Mesothelial cell of epicardium (in vitro differentiated cells): ENCODE data around the gene CYP2C9. TPM values are rescaled to one million over a fixed set of nuclear protein-coding genes. Genes with fewer than 3 reads are reported as not detected.

Experiments used
- DNase-seq, 2 experiments: peaks; one replicate each; pipeline ENCODE4 v3.0.0; 2021; ENCODE audit warnings: low spot score in 2 of 2; ENCODE audit not compliant: unreplicated experiment in 2 of 2
- H3K27ac Mint-ChIP-seq: 2 replicates; pipeline ENCODE4 v1.8.0; 2021; ENCODE audit warnings: mixed read lengths
- H3K27me3 Mint-ChIP-seq: 2 replicates; pipeline ENCODE4 v1.8.0; 2021; ENCODE audit warnings: low read depth, mixed read lengths
- H3K36me3 Mint-ChIP-seq: 2 replicates; pipeline ENCODE4 v1.8.0; 2021; ENCODE audit warnings: mixed read lengths
- H3K4me1 Mint-ChIP-seq: 2 replicates; pipeline ENCODE4 v1.8.0; 2021; ENCODE audit warnings: mixed read lengths
- H3K4me3 Mint-ChIP-seq: 2 replicates; pipeline ENCODE4 v1.8.0; 2021; ENCODE audit warnings: mild to moderate bottlenecking, moderate library complexity, mixed read lengths
- H3K9me3 Mint-ChIP-seq: 2 replicates; pipeline ENCODE4 v1.8.0; 2021; ENCODE audit warnings: mixed read lengths
- total RNA-seq: library from RNA; stranded (reverse); gene quantifications from 3 replicates; pipeline ENCODE4 v1.2.1, GENCODE V29; 2021
- TF ChIP-seq, protein P1 (sequence below): fragments of 200-600 bp; sonication (generic); IDR thresholded peaks from one replicate; pipeline ENCODE4 v1.5.0; 2021; ENCODE audit warnings: antibody characterized with exemption; ENCODE audit not compliant: unreplicated experiment

The CYP2C9 gene
- total RNA-seq, 1 donor from 2014 or later = not detected

DNA sequence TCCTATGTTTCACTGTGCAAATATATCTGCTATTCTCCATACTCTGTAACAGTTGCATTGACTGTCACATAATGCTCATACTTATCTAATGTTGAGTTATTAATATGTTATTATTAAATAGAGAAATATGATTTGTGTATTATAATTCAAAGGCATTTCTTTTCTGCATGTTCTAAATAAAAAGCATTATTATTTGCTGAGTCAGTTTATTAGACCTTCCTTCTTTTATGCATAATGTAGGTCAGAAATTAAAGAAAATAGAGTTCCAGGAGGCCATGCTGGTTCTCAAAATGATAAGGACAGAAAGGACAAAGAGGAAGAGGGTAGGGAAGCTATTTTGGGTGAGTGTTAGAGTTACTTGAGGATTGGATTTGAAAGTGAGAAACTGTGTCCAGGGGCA is 50.7 kb downstream of the CYP2C9 start:
- DNase-seq = no peak
- Mint-ChIP-seq H3K36me3 (peaks cover 2% of the 10 kb centered on the region), H3K27me3 (no peaks in the 10 kb centered on the region), H3K9me3 (peaks cover 36% of the 10 kb centered on the region), H3K4me3 (no peak overlapping the region), H3K4me1 (no peaks in the 10 kb centered on the region), H3K27ac (no peak overlapping the region)
- TF ChIP-seq, protein P1, sequence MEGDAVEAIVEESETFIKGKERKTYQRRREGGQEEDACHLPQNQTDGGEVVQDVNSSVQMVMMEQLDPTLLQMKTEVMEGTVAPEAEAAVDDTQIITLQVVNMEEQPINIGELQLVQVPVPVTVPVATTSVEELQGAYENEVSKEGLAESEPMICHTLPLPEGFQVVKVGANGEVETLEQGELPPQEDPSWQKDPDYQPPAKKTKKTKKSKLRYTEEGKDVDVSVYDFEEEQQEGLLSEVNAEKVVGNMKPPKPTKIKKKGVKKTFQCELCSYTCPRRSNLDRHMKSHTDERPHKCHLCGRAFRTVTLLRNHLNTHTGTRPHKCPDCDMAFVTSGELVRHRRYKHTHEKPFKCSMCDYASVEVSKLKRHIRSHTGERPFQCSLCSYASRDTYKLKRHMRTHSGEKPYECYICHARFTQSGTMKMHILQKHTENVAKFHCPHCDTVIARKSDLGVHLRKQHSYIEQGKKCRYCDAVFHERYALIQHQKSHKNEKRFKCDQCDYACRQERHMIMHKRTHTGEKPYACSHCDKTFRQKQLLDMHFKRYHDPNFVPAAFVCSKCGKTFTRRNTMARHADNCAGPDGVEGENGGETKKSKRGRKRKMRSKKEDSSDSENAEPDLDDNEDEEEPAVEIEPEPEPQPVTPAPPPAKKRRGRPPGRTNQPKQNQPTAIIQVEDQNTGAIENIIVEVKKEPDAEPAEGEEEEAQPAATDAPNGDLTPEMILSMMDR = no peak

DNA sequence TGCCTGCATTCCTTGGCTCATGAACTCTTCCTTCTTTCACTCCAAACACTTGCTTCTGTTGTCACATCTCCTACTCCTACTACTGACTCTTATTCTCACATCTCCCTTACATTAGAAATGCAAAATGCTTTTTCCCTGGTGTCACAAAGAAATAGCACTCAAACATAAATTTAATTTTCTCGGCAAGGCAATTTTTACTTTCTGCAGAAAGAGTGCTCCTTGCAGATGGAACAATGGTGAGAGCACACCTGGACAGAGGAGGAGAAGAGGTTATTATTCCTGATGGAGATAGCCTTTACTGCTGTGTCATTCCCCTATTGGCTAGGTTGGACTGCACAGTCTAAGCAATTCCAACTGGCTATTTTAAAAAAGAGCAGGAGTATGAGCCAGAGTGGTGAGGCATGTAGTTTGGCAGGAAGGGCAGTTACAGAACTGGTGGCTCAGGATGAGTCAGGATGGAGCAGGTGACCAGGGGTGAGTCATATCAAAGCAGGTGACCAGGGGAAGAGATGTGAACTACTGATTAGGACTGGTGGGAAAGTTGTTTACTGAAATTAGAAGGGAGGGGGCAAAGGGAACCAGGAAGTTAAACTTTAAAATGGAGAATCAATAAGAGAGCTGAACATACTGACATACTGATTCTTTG is 52.9 kb downstream of the CYP2C9 start:
- TF ChIP-seq, protein P1 = no peak
- no peak overlapping the region for H3K4me3 Mint-ChIP-seq
- H3K27me3 Mint-ChIP-seq = no peaks in the 10 kb centered on the region
- H3K36me3 Mint-ChIP-seq = peaks cover 2% of the 10 kb centered on the region
- H3K4me1 Mint-ChIP-seq = no peaks in the 10 kb centered on the region
- no peak overlapping the region for H3K27ac Mint-ChIP-seq
- H3K9me3 Mint-ChIP-seq = peaks cover 36% of the 10 kb centered on the region
- no peak for DNase-seq

DNA sequence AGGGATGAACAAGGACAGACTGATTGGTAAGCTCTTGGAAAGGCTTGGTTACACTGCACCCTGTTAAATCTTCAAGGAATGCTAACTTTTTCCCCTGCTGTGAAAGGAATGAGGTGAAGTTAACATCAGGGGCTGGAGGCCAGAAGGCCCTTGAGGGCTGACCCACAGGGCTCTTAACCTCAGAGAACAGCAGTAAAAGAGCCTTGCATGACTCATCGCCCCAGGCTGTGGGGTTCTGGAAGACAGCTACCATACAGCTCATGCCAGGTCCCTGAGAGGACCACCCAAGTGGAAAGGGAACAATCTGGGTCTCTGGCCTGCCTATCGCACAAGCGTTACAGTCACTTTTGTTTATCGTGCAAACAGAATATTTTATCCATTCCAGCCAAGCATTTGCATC is 54.4 kb downstream of the CYP2C9 start:
- Mint-ChIP-seq H3K36me3 (peaks cover 2% of the 10 kb centered on the region), H3K27me3 (no peaks in the 10 kb centered on the region), H3K4me1 (no peaks in the 10 kb centered on the region), H3K9me3 (peaks cover 36% of the 10 kb centered on the region), H3K4me3 (no peak overlapping the region), H3K27ac (no peak overlapping the region)
- no peak for DNase-seq
- TF ChIP-seq, protein P1 = no peak

DNA sequence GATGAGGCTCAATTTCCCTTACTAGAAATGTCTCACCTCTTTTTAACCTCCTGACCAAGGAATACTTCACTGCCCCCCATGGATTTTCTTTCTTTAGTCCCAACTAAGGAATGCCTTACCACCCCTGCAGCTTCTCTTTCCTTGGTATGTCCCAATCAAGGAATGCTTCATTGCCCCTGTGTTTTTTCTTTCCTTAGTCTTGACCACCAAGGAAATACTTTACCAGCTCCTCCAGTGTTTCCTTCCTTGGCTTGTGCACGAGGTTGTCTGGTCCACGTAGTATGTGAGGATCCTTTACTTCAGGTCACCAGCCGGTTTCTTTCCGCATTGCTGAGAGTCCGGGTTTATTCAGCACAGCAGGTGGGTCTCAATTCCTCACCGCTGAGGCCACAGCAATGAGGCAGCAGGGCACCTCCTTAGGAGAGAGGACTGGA is 59.3 kb downstream of the CYP2C9 start:
- Mint-ChIP-seq H3K27ac (no peak overlapping the region), H3K36me3 (no peaks in the 10 kb centered on the region), H3K4me1 (no peaks in the 10 kb centered on the region), H3K9me3 (peaks cover under 1% of the 10 kb centered on the region), H3K27me3 (no peaks in the 10 kb centered on the region), H3K4me3 (no peak overlapping the region)
- no peak for DNase-seq
- TF ChIP-seq, protein P1 = no peak

DNA sequence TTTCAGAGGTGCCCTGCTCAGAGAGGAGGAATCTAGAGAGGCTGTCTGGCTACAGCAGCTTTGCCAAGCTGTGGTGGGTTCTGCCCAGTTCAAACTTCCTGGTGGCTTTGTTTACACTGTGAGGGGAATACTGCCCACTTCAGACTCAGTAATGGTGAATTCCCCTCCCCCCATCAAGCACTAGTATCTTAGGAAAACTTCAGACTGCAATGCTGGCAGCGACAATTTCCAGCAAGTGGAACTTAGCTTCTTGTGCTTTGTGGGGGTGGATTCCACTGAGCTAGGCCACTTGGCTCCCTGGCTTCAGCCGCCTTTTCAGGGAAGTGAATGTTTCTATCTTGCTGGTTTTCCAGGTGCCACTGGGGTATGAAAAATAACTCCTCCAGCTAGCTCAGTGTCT is 88.0 kb downstream of the CYP2C9 start:
- Mint-ChIP-seq H3K9me3 (no peaks in the 10 kb centered on the region), H3K4me1 (no peaks in the 10 kb centered on the region), H3K27me3 (peaks cover 12% of the 10 kb centered on the region), H3K27ac (no peak overlapping the region), H3K36me3 (no peaks in the 10 kb centered on the region), H3K4me3 (no peak overlapping the region)
- TF ChIP-seq, protein P1 = no peak
- DNase-seq = no peak
